ENCODE data around the gene MPEG1. TPM values are rescaled to one million over a fixed set of nuclear protein-coding genes. Genes with fewer than 3 reads are reported as not detected.

MPEG1 gene
- total RNA-seq, 1 experiment from 2014 or later, result not detected

GRCh38 chr11:59181746-59182456, 30.8 kb downstream of the MPEG1 start:
- Histone ChIP-seq H3K9ac (ENCODE audit: low read length) (no peak overlapping the region), H3K4me3 (ENCODE audit: low read length) (no peak overlapping the region), H3K4me1 (ENCODE audit: insufficient read depth, low read length) (peaks cover 27% of the 10 kb centered on the region), H2AFZ (ENCODE audit: low read length) (no peak overlapping the region), H3K36me3 (ENCODE audit: low read depth, low read length) (no peaks in the 10 kb centered on the region), H3K4me2 (ENCODE audit: low read length) (no peak overlapping the region), H3K79me2 (ENCODE audit: low read length) (peaks cover 6% of the 10 kb centered on the region; the same call in 1 of the 2 replicates), H3K27me3 (ENCODE audit: low read length) (no peaks in the 10 kb centered on the region), H3F3A (ENCODE audit: low read length, unreplicated experiment) (no peaks in the 10 kb centered on the region), H3K9me3 (ENCODE audit: low read length) (no peaks in the 10 kb centered on the region), H3K27ac (ENCODE audit: low read length) (no peak overlapping the region), H4K20me1 (ENCODE audit: low read length) (no peaks in the 10 kb centered on the region), H3K9me2 (replicated peaks; ENCODE audit: low read length) (no peaks in the 10 kb centered on the region)
- intact Hi-C loops (cut with micrococcal nuclease), result no loop called here
- no peak for ATAC-seq
- TF ChIP-seq EZH2phosphoT487 (IDR thresholded peaks at IDR 0.05; ENCODE audit: borderline replicate concordance, low read length), result no peak
- TF ChIP-seq EZH2 (IDR thresholded peaks at IDR 0.05; ENCODE audit: low read length, unreplicated experiment), result no peak
- TF ChIP-seq CTCF (conservative IDR thresholded peaks at IDR 0.05; ENCODE audit: low read depth, low read length), result no peak
- no TSS peak for BruUV-seq (replicated peaks)
- no peak for DNase-seq
- POLR2A ChIA-PET (ENCODE audit: unreplicated experiment), result no interaction called here
- CTCF ChIA-PET, result interaction anchor here (1.0 kb wide), 1 partner anchor 10 kb away, joined by 7 read pairs; the partner anchor contains the start of gene DTX4

GRCh38 chr11:59180907-59181306, 31.8 kb downstream of the MPEG1 start:
- no peaks in the 10 kb centered on the region for H3K36me3 ChIP-seq (ENCODE audit: low read depth, low read length)
- CTCF ChIA-PET, result no interaction called here

More at GRCh38 chr11:59180907-59181306, 31.8 kb downstream of the MPEG1 start:
- H2AFZ ChIP-seq (ENCODE audit: low read length), result no peak overlapping the region
- H3K4me3 ChIP-seq (ENCODE audit: low read length), result no peak overlapping the region
- POLR2A ChIA-PET (ENCODE audit: unreplicated experiment), result interaction anchor here (0.6 kb wide), 1 partner anchor 1411 kb away, joined by 6 read pairs; no protein-coding TSS in a partner anchor
- ATAC-seq, result 0 out of 2 replicates have a peak, but pooled peaks have one; percentile 13
- no peak overlapping the region for H3K27ac ChIP-seq (ENCODE audit: low read length)
- H3K79me2 ChIP-seq (ENCODE audit: low read length), result peaks cover 6% of the 10 kb centered on the region; the same call in 1 of the 2 replicates
- H3K27me3 ChIP-seq (ENCODE audit: low read length), result no peaks in the 10 kb centered on the region
- no peak for TF ChIP-seq CTCF (conservative IDR thresholded peaks at IDR 0.05; ENCODE audit: low read depth, low read length)
- TF ChIP-seq EZH2 (IDR thresholded peaks at IDR 0.05; ENCODE audit: low read length, unreplicated experiment), result no peak
- TF ChIP-seq EZH2phosphoT487 (IDR thresholded peaks at IDR 0.05; ENCODE audit: borderline replicate concordance, low read length), result no peak
- H3F3A ChIP-seq (ENCODE audit: low read length, unreplicated experiment), result no peaks in the 10 kb centered on the region
- H3K9me2 ChIP-seq (replicated peaks; ENCODE audit: low read length), result no peaks in the 10 kb centered on the region
- intact Hi-C loops (cut with micrococcal nuclease), result no loop called here
- H4K20me1 ChIP-seq (ENCODE audit: low read length), result no peaks in the 10 kb centered on the region
- no peak overlapping the region for H3K9ac ChIP-seq (ENCODE audit: low read length)
- DNase-seq, result no peak
- BruUV-seq (replicated peaks), result no TSS peak
- peaks cover 22% of the 10 kb centered on the region for H3K4me1 ChIP-seq (ENCODE audit: insufficient read depth, low read length)
- peak overlapping the region; percentile 10; the same call in 1 of the 2 replicates for H3K4me2 ChIP-seq (ENCODE audit: low read length)
- H3K9me3 ChIP-seq (ENCODE audit: low read length), result no peaks in the 10 kb centered on the region

Data from PC-3 (cell line).